Measurements from ENCODE around the gene CCDC85A. TPM values are rescaled to one million over a fixed set of nuclear protein-coding genes. Genes with fewer than 3 reads are reported as not detected.

The CCDC85A gene
- total RNA-seq, 1 experiment from 2014 or later = 0.10 TPM

- TF ChIP-seq ZBTB33 (IDR thresholded peaks at IDR 0.05; ENCODE audit: extremely low read depth, insufficient replicate concordance, low read length) (no peak), POLR2A (IDR thresholded peaks at IDR 0.05; ENCODE audit: borderline replicate concordance, extremely low read depth, insufficient read depth, insufficient read length) (no peak), YY1 (IDR thresholded peaks at IDR 0.05; ENCODE audit: extremely low read depth, insufficient replicate concordance, low read depth, low read length) (no peak), ATF3 (IDR thresholded peaks at IDR 0.05) (no peak), EZH2phosphoT487 (IDR thresholded peaks at IDR 0.05; ENCODE audit: borderline replicate concordance) (no peak), SRF (IDR thresholded peaks at IDR 0.05; ENCODE audit: low read depth) (no peak), EZH2 (IDR thresholded peaks at IDR 0.05) (no peak)
These were observed 44.0 kb downstream of the CCDC85A start (continued) for GRCh38 chr2:56227811-56228210.

GRCh38 chr2:56229397-56230060 lies 45.7 kb downstream of the CCDC85A start:
- no peaks in the 10 kb centered on the region for H3K27me3 ChIP-seq (ENCODE audit: insufficient read depth, low read length)
- no peak overlapping the region for H3K27ac ChIP-seq (ENCODE audit: low read depth, low read length)
- no peaks in the 10 kb centered on the region for H3K79me2 ChIP-seq (ENCODE audit: insufficient read depth, low read length)
- ChIA-PET POLR2A (no interaction called here), RAD21 (ENCODE audit: low non-redundant PET in 1 of 2, low total read pairs in 2 of 2, uncharacterized antibody in 2 of 2, unreplicated experiment in 2 of 2) (no interaction called here), CTCF (no interaction called here)
- DNase-seq (ENCODE audit: low read depth, low spot score) = no peak
- no peaks in the 10 kb centered on the region for H4K20me1 ChIP-seq (ENCODE audit: insufficient read depth)
- intact Hi-C loops (cut with micrococcal nuclease) = loop anchor here (1.0 kb wide), 1 partner anchor 46 kb away; the partner anchor contains the start of gene CCDC85A
- ATAC-seq = no peak
- H3K4me2 ChIP-seq (ENCODE audit: low read length) = peak overlapping the region; percentile 43
- no peaks in the 10 kb centered on the region for H3K9me3 ChIP-seq (ENCODE audit: control insufficient read depth in 1 of 2, insufficient read depth in 1 of 2, low read depth in 1 of 2, low read length in 2 of 2)
- no peaks in the 10 kb centered on the region for H3K9me2 ChIP-seq (ENCODE audit: insufficient read depth)
- no TSS peak for BruUV-seq (replicated peaks)
- no peak overlapping the region for H2AFZ ChIP-seq (ENCODE audit: low read depth, low read length, poor library complexity, severe bottlenecking)
- no peak overlapping the region for H3K4me3 ChIP-seq (replicated peaks in 1 of 2; ENCODE audit: low read depth in 1 of 2, low read length in 2 of 2)
- peaks cover 21% of the 10 kb centered on the region in 2 experiments for H3K4me1 ChIP-seq (ENCODE audit: control insufficient read depth in 1 of 2, insufficient read depth in 2 of 2, low read length in 2 of 2)
- no peaks in the 10 kb centered on the region for H3K36me3 ChIP-seq (ENCODE audit: control insufficient read depth in 1 of 2, insufficient read depth in 2 of 2, low read length in 2 of 2)
- no peak overlapping the region for H3K9ac ChIP-seq (ENCODE audit: low read length)
- TF ChIP-seq SP1 (IDR thresholded peaks at IDR 0.05; ENCODE audit: low read depth) (no peak), RAD21 (IDR thresholded peaks at IDR 0.05; ENCODE audit: low read depth) (no peak), ZFX (IDR thresholded peaks at IDR 0.05) (no peak), EZH2phosphoT487 (IDR thresholded peaks at IDR 0.05; ENCODE audit: borderline replicate concordance) (no peak), ZNF274 (IDR thresholded peaks at IDR 0.05; ENCODE audit: low read depth, low read length) (no peak), CEBPB (IDR thresholded peaks at IDR 0.05; ENCODE audit: low read depth) (no peak), EZH2 (IDR thresholded peaks at IDR 0.05) (no peak), MAX (IDR thresholded peaks at IDR 0.05) (no peak), POLR2AphosphoS5 (IDR thresholded peaks at IDR 0.05; ENCODE audit: low read depth, low read length) (no peak), TCF7L2 (IDR thresholded peaks at IDR 0.05; ENCODE audit: borderline replicate concordance, extremely low read depth, insufficient read depth, insufficient read length) (no peak), CTCF (IDR thresholded peaks at IDR 0.05 in 2 of 3, conservative IDR thresholded peaks at IDR 0.05 in 1 of 3; ENCODE audit: borderline replicate concordance in 1 of 3, insufficient read depth in 1 of 3, low read depth in 2 of 3, low read length in 2 of 3) (no peak), YY1 (IDR thresholded peaks at IDR 0.05; ENCODE audit: extremely low read depth, insufficient replicate concordance, low read depth, low read length) (no peak)

Measured in HCT116 (cell line).